Keratinocyte (primary cell): ENCODE results near the gene TENT5A. TPM values are rescaled to one million over a fixed set of nuclear protein-coding genes. Genes with fewer than 3 reads are reported as not detected.
"Not testable (repeated sequence)": the region's sequence is repeated elsewhere in the genome, so short reads cannot be mapped to it uniquely, and the experiment has no call there.

Experiments used
- DNase-seq: peaks from one replicate; pipeline ENCODE4 v3.0.0-alpha.2; 2011; ENCODE audit warnings: low read depth, missing footprints, low spot score
- FAIRE-seq: peaks from 2 replicates; lab custom pipeline; 2011; peaks lifted over from hg19 to GRCh38; lab: Jason Lieb, UNC
- H2AFZ ChIP-seq: 2 replicates; pipeline ENCODE4 v1.6.0; 2012; ENCODE audit warnings: low read length, control low read depth, inconsistent platforms; ENCODE audit not compliant: control insufficient read depth
- H3K27ac ChIP-seq: 2 replicates; pipeline ENCODE4 v1.5.1; 2011; ENCODE audit warnings: low read length; ENCODE audit not compliant: control insufficient read depth, insufficient read depth
- H3K27me3 ChIP-seq: 3 replicates; pipeline ENCODE4 v1.6.0; 2011; ENCODE audit warnings: low read length; ENCODE audit not compliant: control insufficient read depth, insufficient read depth; ENCODE audit errors: extremely low read depth
- H3K36me3 ChIP-seq, 2 experiments: 2 replicates in 1 of 2; 3 replicates in 1 of 2; pipeline ENCODE4 v1.5.1; 2011; ENCODE audit warnings: low read length in 2 of 2, mild to moderate bottlenecking in 1 of 2; ENCODE audit not compliant: control insufficient read depth in 2 of 2, insufficient read depth in 2 of 2; ENCODE audit errors: extremely low read depth in 1 of 2
- H3K4me1 ChIP-seq: 3 replicates; pipeline ENCODE4 v1.5.1; 2011; ENCODE audit warnings: low read length; ENCODE audit not compliant: control insufficient read depth, insufficient read depth; ENCODE audit errors: extremely low read depth
- H3K4me2 ChIP-seq: 3 replicates; pipeline ENCODE4 v1.6.0; 2011; ENCODE audit warnings: low read depth, low read length; ENCODE audit not compliant: control insufficient read depth, insufficient read depth; ENCODE audit errors: extremely low read depth
- H3K4me3 ChIP-seq, 3 experiments: fragments of 200-600 bp in 1 of 3; sonication (generic) in 1 of 3; 2 replicates in 2 of 3; 3 replicates in 1 of 3; pipeline ENCODE4 v1.5.1; 2011 to 2016; ENCODE audit warnings: low read length in 3 of 3, mild to moderate bottlenecking in 3 of 3, control low read depth in 2 of 3, inconsistent platforms in 1 of 3, low read depth in 1 of 3, mixed read lengths in 1 of 3, mixed run types in 1 of 3, moderate library complexity in 1 of 3; ENCODE audit not compliant: control insufficient read depth in 2 of 3, insufficient read depth in 2 of 3; ENCODE audit errors: extremely low read depth in 1 of 3
- H3K79me2 ChIP-seq: 2 replicates; pipeline ENCODE4 v1.6.0; 2012; ENCODE audit warnings: low read length; ENCODE audit not compliant: control insufficient read depth, insufficient read depth
- H3K9ac ChIP-seq: 3 replicates; pipeline ENCODE4 v1.6.0; 2011; ENCODE audit warnings: low read length; ENCODE audit not compliant: control insufficient read depth, insufficient read depth; ENCODE audit errors: extremely low read depth
- H3K9me1 ChIP-seq: 3 replicates; pipeline ENCODE4 v1.6.0; 2011; ENCODE audit warnings: low read length; ENCODE audit not compliant: control insufficient read depth, insufficient read depth; ENCODE audit errors: extremely low read depth
- H3K9me3 ChIP-seq: 2 replicates; pipeline ENCODE4 v1.5.1; 2012; ENCODE audit warnings: low read depth, low read length; ENCODE audit not compliant: control insufficient read depth
- H4K20me1 ChIP-seq: 3 replicates; pipeline ENCODE4 v1.6.0; 2011; ENCODE audit warnings: low read length; ENCODE audit not compliant: control insufficient read depth, insufficient read depth; ENCODE audit errors: extremely low read depth
- CTCF ChIP-seq, 3 experiments: IDR thresholded peaks in 1 of 3; conservative IDR thresholded peaks in 1 of 3; optimal IDR thresholded peaks in 1 of 3; 2 replicates in 2 of 3; 3 replicates in 1 of 3; pipeline versions ENCODE3 to v1.5.1; 2011; ENCODE audit warnings: low read length in 3 of 3, mild to moderate bottlenecking in 3 of 3, moderate library complexity in 2 of 3, control low read depth in 1 of 3, inconsistent platforms in 1 of 3; ENCODE audit not compliant: insufficient read depth in 2 of 3; ENCODE audit errors: extremely low read depth in 1 of 3
- EZH2 ChIP-seq: IDR thresholded peaks from one replicate; pipeline ENCODE4 v1.6.1; 2012; ENCODE audit warnings: inconsistent platforms, mild to moderate bottlenecking, low read length, moderate library complexity
- dilution Hi-C: fragments of 300-500 bp; cut with MboI; formaldehyde crosslinking; loops from one replicate; pipeline ENCODE4 v1.7.0; 2020; ENCODE audit warnings: low sequenced_read_pairs; ENCODE audit not compliant: extremely low pct_ligation_motif_present
- polyA plus RNA-seq, 5 experiments: library from polyadenylated mRNA; depleted of rRNA in 3 of 5; stranded (reverse) in 3 of 5; stranded (forward) in 1 of 5; unstranded in 1 of 5; fragments of >200 nt; gene quantifications; 1 replicate in 1 of 5; 2 replicates in 3 of 5; 3 replicates in 1 of 5; pipeline versions ENCODE4 v1.2.1 to v1.2.3, GENCODE V29; 2011 to 2012; ENCODE audit warnings: missing spikeins in 2 of 5, low read depth in 1 of 5, low replicate concordance in 1 of 5

TENT5A gene
- polyA plus RNA-seq, 1 donor (not counting 4 experiments of a cell fraction or from before 2014, with no cell fraction given): 1.6 TPM

- Histone ChIP-seq H3K4me3 (no peak overlapping the region), H3K9me1 (no peaks in the 10 kb centered on the region), H3K9me3 (no peaks in the 10 kb centered on the region), H3K4me1 (no peaks in the 10 kb centered on the region), H3K27ac (no peak overlapping the region), H3K9ac (no peak overlapping the region), H3K36me3 (no peaks in the 10 kb centered on the region), H4K20me1 (no peaks in the 10 kb centered on the region), H3K79me2 (no peaks in the 10 kb centered on the region), H3K27me3 (no peaks in the 10 kb centered on the region), H2AFZ (no peak overlapping the region), H3K4me2 (no peak overlapping the region)
- dilution Hi-C loops: no loop called here
- FAIRE-seq (no peak), DNase-seq (no peak)
- no peak for TF ChIP-seq EZH2
- no peak for TF ChIP-seq CTCF (optimal IDR thresholded peaks at IDR 0.05 in 1 of 3, IDR thresholded peaks at IDR 0.05 in 1 of 3, conservative IDR thresholded peaks at IDR 0.05 in 1 of 3; ENCODE audit: extremely low read depth in 1 of 3, insufficient read depth in 2 of 3, low read length in 3 of 3)
These were observed 29.1 kb upstream of the TENT5A start for GRCh38 chr6:81781624-81782023.

GRCh38 chr6:81777586-81778268, 25.2 kb upstream of the TENT5A start:
- DNase-seq: no peak
- Histone ChIP-seq H3K4me2 (no peak overlapping the region), H2AFZ (no peak overlapping the region), H3K9ac (no peak overlapping the region), H3K4me1 (peaks cover 4% of the 10 kb centered on the region), H3K9me3 (no peaks in the 10 kb centered on the region), H3K36me3 (no peaks in the 10 kb centered on the region), H3K27ac (no peak overlapping the region), H3K27me3 (no peaks in the 10 kb centered on the region), H3K4me3 (no peak overlapping the region), H3K79me2 (no peaks in the 10 kb centered on the region), H3K9me1 (no peaks in the 10 kb centered on the region), H4K20me1 (no peaks in the 10 kb centered on the region)
- TF ChIP-seq EZH2: no peak
- no peak for TF ChIP-seq CTCF (optimal IDR thresholded peaks at IDR 0.05 in 1 of 3, IDR thresholded peaks at IDR 0.05 in 1 of 3, conservative IDR thresholded peaks at IDR 0.05 in 1 of 3; ENCODE audit: extremely low read depth in 1 of 3, insufficient read depth in 2 of 3, low read length in 3 of 3)
- dilution Hi-C loops: no loop called here
- FAIRE-seq: no peak

- H3K9ac ChIP-seq, DNase-seq, H3K9me3 ChIP-seq, H3K4me2 ChIP-seq, H3K27ac ChIP-seq, H3K4me3 ChIP-seq, FAIRE-seq, H2AFZ ChIP-seq, H3K27me3 ChIP-seq, H3K79me2 ChIP-seq, dilution Hi-C loops, H3K9me1 ChIP-seq, H3K36me3 ChIP-seq, H4K20me1 ChIP-seq, H3K4me1 ChIP-seq: not testable (repeated sequence)
These were observed 23.7 kb upstream of the TENT5A start for GRCh38 chr6:81776219-81776618.
